ENCODE measurements around the gene ZNF135. TPM values are rescaled to one million over a fixed set of nuclear protein-coding genes. Genes with fewer than 3 reads are reported as not detected.

Gene ZNF135
- total and polyA plus RNA-seq, 4 donors = 0.31 to 1.5 (median 0.42) TPM

DNA sequence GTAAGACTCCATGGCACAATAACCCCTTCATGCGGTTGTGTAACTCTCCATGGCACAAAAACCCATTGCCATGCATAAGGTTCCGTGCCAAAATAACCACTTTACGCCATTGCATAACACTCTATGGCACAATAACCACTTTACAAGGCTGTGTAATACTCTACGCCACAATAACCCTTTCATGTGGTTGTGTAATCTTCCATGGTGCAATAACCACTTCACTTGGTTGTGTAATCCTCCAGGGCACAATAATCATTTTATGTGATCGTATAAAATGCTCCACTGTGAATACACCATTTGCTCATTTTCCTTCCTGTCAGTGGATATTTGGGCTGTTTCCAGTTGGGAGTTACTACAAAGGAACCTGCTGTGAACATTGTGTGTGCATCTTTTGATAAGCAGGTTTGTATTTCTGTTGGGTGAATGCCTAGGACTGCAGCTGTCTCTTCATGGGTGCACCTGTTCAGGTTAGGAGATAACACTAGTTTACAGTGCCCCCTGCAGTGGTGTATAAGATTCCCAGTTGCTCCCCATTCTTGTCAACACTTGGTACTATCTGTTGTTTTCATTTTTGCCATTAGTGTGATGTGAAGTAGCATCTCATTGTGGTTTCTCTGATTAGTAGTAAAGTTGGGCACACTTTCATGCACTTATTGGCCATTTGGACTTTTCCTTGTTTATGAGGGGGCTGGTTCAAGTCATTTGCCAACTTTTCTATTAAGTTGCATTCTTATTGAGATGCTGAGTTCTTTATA lies 60.1 kb downstream of the ZNF135 start:
- TF ChIP-seq YY1 (IDR thresholded peaks at IDR 0.05) (no peak), FOXA2 (IDR thresholded peaks at IDR 0.05) (no peak)
- TF ChIP-seq, protein P1, sequence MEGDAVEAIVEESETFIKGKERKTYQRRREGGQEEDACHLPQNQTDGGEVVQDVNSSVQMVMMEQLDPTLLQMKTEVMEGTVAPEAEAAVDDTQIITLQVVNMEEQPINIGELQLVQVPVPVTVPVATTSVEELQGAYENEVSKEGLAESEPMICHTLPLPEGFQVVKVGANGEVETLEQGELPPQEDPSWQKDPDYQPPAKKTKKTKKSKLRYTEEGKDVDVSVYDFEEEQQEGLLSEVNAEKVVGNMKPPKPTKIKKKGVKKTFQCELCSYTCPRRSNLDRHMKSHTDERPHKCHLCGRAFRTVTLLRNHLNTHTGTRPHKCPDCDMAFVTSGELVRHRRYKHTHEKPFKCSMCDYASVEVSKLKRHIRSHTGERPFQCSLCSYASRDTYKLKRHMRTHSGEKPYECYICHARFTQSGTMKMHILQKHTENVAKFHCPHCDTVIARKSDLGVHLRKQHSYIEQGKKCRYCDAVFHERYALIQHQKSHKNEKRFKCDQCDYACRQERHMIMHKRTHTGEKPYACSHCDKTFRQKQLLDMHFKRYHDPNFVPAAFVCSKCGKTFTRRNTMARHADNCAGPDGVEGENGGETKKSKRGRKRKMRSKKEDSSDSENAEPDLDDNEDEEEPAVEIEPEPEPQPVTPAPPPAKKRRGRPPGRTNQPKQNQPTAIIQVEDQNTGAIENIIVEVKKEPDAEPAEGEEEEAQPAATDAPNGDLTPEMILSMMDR (IDR thresholded peaks at IDR 0.05; ENCODE audit: low read depth, low read length, missing input control) = no peak
- 75% methylated on average over 5 of the region's 5 CpGs for WGBS
- H3K9me3 ChIP-seq (ENCODE audit: control insufficient read depth in 4 of 4, low read length in 3 of 4) = peaks cover 57 to 82% (median 73%) of the 10 kb centered on the region in 4 donors
- peaks cover 0 to 6% (median 0%) of the 10 kb centered on the region in 4 donors for H3K36me3 ChIP-seq (ENCODE audit: control insufficient read depth in 4 of 4, insufficient read depth in 3 of 4, low read depth in 1 of 4, low read length in 3 of 4)
- no peaks in the 10 kb centered on the region for H3K4me1 ChIP-seq (ENCODE audit: control insufficient read depth in 4 of 4, insufficient read depth in 4 of 4, low read length in 3 of 4)
- H3K27ac ChIP-seq (ENCODE audit: low read depth in 1 of 2, low read length in 2 of 2) = no peak overlapping the region
- peak overlapping the region in 2 of 3 donors; percentile 42 to 83 for H3K4me3 ChIP-seq (ENCODE audit: low read depth in 1 of 3, low read length in 3 of 3)
- DNase-seq (ENCODE audit: low spot score) = no peak
- H3K9ac ChIP-seq (ENCODE audit: low read depth in 1 of 2, low read length in 2 of 2) = no peak overlapping the region
- peaks cover 0 to 2% (median 0%) of the 10 kb centered on the region in 4 donors for H3K27me3 ChIP-seq (ENCODE audit: control insufficient read depth in 4 of 4, insufficient read depth in 4 of 4, low read length in 3 of 4)

Other genes with a start within 250 kb of the ZNF135 start
- 10 to 100 TPM in 1 of 2 donors, 1 to 10 TPM in 1; 5.4 to 16.1 TPM for gene ZNF552, start 244.4 kb upstream of the ZNF135 start, total RNA-seq
- 1 to 10 TPM; 3.1 to 5.5 TPM for gene ZNF552, start 244.4 kb upstream of the ZNF135 start, polyA plus RNA-seq
- gene ZNF587B, start 229.0 kb upstream of the ZNF135 start, total RNA-seq = 10 to 100 TPM; 10.2 to 30.2 TPM
- 1 to 10 TPM; 3.0 to 3.6 TPM for gene ZNF587B, start 229.0 kb upstream of the ZNF135 start, polyA plus RNA-seq
- gene ZNF587, start 209.4 kb upstream of the ZNF135 start, total RNA-seq = 10 to 100 TPM; 15.6 to 27.8 TPM
- gene ZNF587, start 209.4 kb upstream of the ZNF135 start, polyA plus RNA-seq = 1 to 10 TPM; 2.7 to 2.8 TPM
- 10 to 100 TPM in 1 of 2 donors, 1 to 10 TPM in 1; 9.1 to 13.8 TPM for gene ZNF814, start 170.2 kb upstream of the ZNF135 start, total RNA-seq
- 1 to 10 TPM; 6.9 to 7.3 TPM for gene ZNF814, start 170.2 kb upstream of the ZNF135 start, polyA plus RNA-seq
- gene ZNF417, start 142.7 kb upstream of the ZNF135 start, total RNA-seq = 10 to 100 TPM; 12.9 to 16.3 TPM
- gene ZNF417, start 142.7 kb upstream of the ZNF135 start, polyA plus RNA-seq = 1 to 10 TPM; 1.2 to 1.7 TPM
- gene ZNF418, start 123.9 kb upstream of the ZNF135 start, total RNA-seq = 1 to 10 TPM; 2.6 to 3.1 TPM
- gene ZNF418, start 123.9 kb upstream of the ZNF135 start, polyA plus RNA-seq = 1 to 10 TPM in 1 of 2 donors, under 1 TPM in 1; 0.51 to 1.4 TPM
- 1 to 10 TPM; 1.6 to 4.4 TPM for gene ZNF256, start 111.6 kb upstream of the ZNF135 start, total RNA-seq
- gene ZNF256, start 111.6 kb upstream of the ZNF135 start, polyA plus RNA-seq = under 1 TPM; 0.53 to 0.67 TPM
- under 1 TPM in 1 of 2 donors, not detected in 1; 0.23 TPM for gene C19orf18, start 84.7 kb upstream of the ZNF135 start, total RNA-seq
- under 1 TPM; 0.14 to 0.58 TPM for gene C19orf18, start 84.7 kb upstream of the ZNF135 start, polyA plus RNA-seq
- 10 to 100 TPM in 1 of 2 donors, 1 to 10 TPM in 1; 8.7 to 12.8 TPM for gene ZNF606, start 56.5 kb upstream of the ZNF135 start, total RNA-seq
- gene ZNF606, start 56.5 kb upstream of the ZNF135 start, polyA plus RNA-seq = 1 to 10 TPM; 3.2 to 4.5 TPM
- not detected for gene ZSCAN1, start 25.3 kb upstream of the ZNF135 start, total RNA-seq
- gene ZSCAN1, start 25.3 kb upstream of the ZNF135 start, polyA plus RNA-seq = under 1 TPM in 1 of 2 donors, not detected in 1; 0.13 TPM
- 10 to 100 TPM; 13.1 to 21.7 TPM for gene ZSCAN18, start 38.9 kb downstream of the ZNF135 start, total RNA-seq
- gene ZSCAN18, start 38.9 kb downstream of the ZNF135 start, polyA plus RNA-seq = 10 to 100 TPM in 1 of 2 donors, 1 to 10 TPM in 1; 2.1 to 10.3 TPM
- 1 to 10 TPM; 5.4 to 6.8 TPM for gene ZNF329, start 91.5 kb downstream of the ZNF135 start, total RNA-seq
- gene ZNF329, start 91.5 kb downstream of the ZNF135 start, polyA plus RNA-seq = 1 to 10 TPM; 1.2 to 2.2 TPM
- gene ZNF274, start 123.8 kb downstream of the ZNF135 start, total RNA-seq = 10 to 100 TPM; 12.8 to 18.2 TPM
- 10 to 100 TPM in 1 of 2 donors, 1 to 10 TPM in 1; 5.7 to 10.9 TPM for gene ZNF274, start 123.8 kb downstream of the ZNF135 start, polyA plus RNA-seq
- 10 to 100 TPM; 14.9 to 25.2 TPM for gene ZNF544, start 169.6 kb downstream of the ZNF135 start, total RNA-seq
- 1 to 10 TPM; 2.5 to 7.7 TPM for gene ZNF544, start 169.6 kb downstream of the ZNF135 start, polyA plus RNA-seq
- 1 to 10 TPM; 2.7 to 4.6 TPM for gene ZNF8, start 219.7 kb downstream of the ZNF135 start, total RNA-seq
- gene ZNF8, start 219.7 kb downstream of the ZNF135 start, polyA plus RNA-seq = under 1 TPM; 0.37 to 0.50 TPM
- 10 to 100 TPM; 21.4 to 28.0 TPM for gene ERVK3-1, start 246.1 kb downstream of the ZNF135 start, total RNA-seq
- gene ERVK3-1, start 246.1 kb downstream of the ZNF135 start, polyA plus RNA-seq = 10 to 100 TPM; 17.6 to 31.7 TPM

Data from liver (tissue), 9 donors.